HL-60 (cell line): ENCODE data around the gene PPP1CC.

Experiments used
- DNase-seq, 2 experiments: peaks; one replicate each; pipeline ENCODE4 v3.0.0-alpha.2; 2010 to 2020; ENCODE audit warnings: low read depth in 1 of 2, low spot score in 1 of 2
- H3K27ac ChIP-seq: fragments of 250-450 bp; sonication (Bioruptor Pico); replicated peaks from 2 replicates; pipeline ENCODE4 v1.5.1; 2020; ENCODE audit warnings: mild to moderate bottlenecking, moderate library complexity
- H3K27me3 ChIP-seq: fragments of 250-450 bp; sonication (Bioruptor Pico); 2 replicates; pipeline ENCODE4 v1.5.1; 2021; ENCODE audit warnings: mild to moderate bottlenecking, moderate library complexity; ENCODE audit not compliant: insufficient read depth, poor library complexity, severe bottlenecking
- H3K4me3 ChIP-seq: replicated peaks from 2 replicates; pipeline ENCODE4 v1.5.1; 2011; ENCODE audit warnings: mild to moderate bottlenecking, control low read depth, low read length; ENCODE audit not compliant: insufficient read depth
- GABPA ChIP-seq: IDR thresholded peaks from 2 replicates; pipeline ENCODE4 v1.6.1; 2012; ENCODE audit warnings: low read depth
- POLR2AphosphoS5 ChIP-seq: IDR thresholded peaks from 2 replicates; pipeline ENCODE4 v1.6.1; 2012; ENCODE audit warnings: low read depth
- REST ChIP-seq: IDR thresholded peaks from 2 replicates; pipeline ENCODE4 v1.6.1; 2012; ENCODE audit warnings: low read depth; ENCODE audit not compliant: insufficient replicate concordance
- SPI1 ChIP-seq: IDR thresholded peaks from 2 replicates; pipeline ENCODE4 v1.6.1; 2012; ENCODE audit warnings: low read depth, mild to moderate bottlenecking, borderline replicate concordance
- TF ChIP-seq, protein P1 (sequence below): IDR thresholded peaks from one replicate; pipeline ENCODE4 v1.5.1; 2011; ENCODE audit warnings: low read length, control low read depth, inconsistent platforms; ENCODE audit not compliant: insufficient read depth

The PPP1CC gene

GRCh38 chr12:110699591-110700445 is 42.9 kb downstream of the PPP1CC start:
- H3K27ac ChIP-seq: no peak overlapping the region
- no peak for TF ChIP-seq SPI1
- TF ChIP-seq, protein P1, sequence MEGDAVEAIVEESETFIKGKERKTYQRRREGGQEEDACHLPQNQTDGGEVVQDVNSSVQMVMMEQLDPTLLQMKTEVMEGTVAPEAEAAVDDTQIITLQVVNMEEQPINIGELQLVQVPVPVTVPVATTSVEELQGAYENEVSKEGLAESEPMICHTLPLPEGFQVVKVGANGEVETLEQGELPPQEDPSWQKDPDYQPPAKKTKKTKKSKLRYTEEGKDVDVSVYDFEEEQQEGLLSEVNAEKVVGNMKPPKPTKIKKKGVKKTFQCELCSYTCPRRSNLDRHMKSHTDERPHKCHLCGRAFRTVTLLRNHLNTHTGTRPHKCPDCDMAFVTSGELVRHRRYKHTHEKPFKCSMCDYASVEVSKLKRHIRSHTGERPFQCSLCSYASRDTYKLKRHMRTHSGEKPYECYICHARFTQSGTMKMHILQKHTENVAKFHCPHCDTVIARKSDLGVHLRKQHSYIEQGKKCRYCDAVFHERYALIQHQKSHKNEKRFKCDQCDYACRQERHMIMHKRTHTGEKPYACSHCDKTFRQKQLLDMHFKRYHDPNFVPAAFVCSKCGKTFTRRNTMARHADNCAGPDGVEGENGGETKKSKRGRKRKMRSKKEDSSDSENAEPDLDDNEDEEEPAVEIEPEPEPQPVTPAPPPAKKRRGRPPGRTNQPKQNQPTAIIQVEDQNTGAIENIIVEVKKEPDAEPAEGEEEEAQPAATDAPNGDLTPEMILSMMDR: no peak
- TF ChIP-seq GABPA: no peak
- no peak for TF ChIP-seq POLR2AphosphoS5
- TF ChIP-seq REST: no peak
- H3K4me3 ChIP-seq: no peak overlapping the region
- no peak for DNase-seq
- H3K27me3 ChIP-seq: no peaks in the 10 kb centered on the region

GRCh38 chr12:110698171-110698902 is 44.4 kb downstream of the PPP1CC start:
- H3K27ac ChIP-seq: no peak overlapping the region
- no peaks in the 10 kb centered on the region for H3K27me3 ChIP-seq
- TF ChIP-seq, protein P1: peak; percentile 86
- TF ChIP-seq GABPA (no peak), SPI1 (peak; percentile 57; the same call in 1 of the 2 replicates), REST (no peak)
- DNase-seq: peak; percentile 82 to 92
- no peak overlapping the region for H3K4me3 ChIP-seq

DNA sequence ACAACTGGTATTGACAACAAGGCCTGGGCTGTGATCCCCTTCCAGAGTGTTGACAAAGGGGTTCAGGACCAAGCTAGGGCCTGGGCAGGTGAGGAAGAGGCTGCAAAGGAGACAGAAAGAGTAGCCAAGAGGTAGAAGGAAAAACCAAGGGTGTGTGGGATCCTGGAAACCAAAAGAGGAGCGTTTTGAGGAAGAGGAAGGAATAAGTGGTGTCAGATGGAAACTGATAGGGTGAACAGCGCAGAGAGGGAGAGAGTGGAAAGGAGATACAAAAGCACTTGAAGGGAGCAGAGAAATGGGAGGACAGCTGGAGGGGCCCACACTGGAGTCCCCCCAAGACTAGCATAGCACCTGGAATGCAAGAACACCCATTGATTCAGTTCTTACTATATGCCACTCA is 45.5 kb downstream of the PPP1CC start:
- H3K4me3 ChIP-seq: no peak overlapping the region
- DNase-seq: no peak
- TF ChIP-seq SPI1 (peak; percentile 6; the same call in 1 of the 2 replicates), POLR2AphosphoS5 (no peak)
- H3K27ac ChIP-seq: no peak overlapping the region
- no peaks in the 10 kb centered on the region for H3K27me3 ChIP-seq

DNA sequence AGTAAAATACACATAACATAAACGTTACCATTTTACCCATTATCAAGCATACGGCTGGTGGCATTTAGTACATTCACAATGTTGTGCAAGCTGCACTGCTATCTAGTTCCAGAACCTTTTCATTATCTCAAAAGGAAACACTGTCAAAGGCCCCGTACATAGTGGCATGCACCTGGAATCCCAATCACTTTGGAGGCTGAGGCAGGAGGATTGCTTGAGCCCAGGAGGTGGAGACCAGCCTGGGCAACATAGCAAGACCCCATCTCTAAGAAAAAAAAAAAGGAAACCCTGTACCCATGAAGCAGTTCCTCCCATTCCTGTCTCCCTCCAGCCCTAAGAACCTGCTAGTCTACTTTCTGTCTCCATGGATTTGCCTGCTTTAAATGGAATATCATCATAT is 46.4 kb downstream of the PPP1CC start:
- Histone ChIP-seq H3K4me3 (no peak overlapping the region), H3K27me3 (no peaks in the 10 kb centered on the region), H3K27ac (no peak overlapping the region)
- TF ChIP-seq SPI1 (no peak), REST (no peak), GABPA (no peak), POLR2AphosphoS5 (no peak)
- TF ChIP-seq, protein P1: no peak
- no peak for DNase-seq
